Fibroblast of lung (primary cell): ENCODE measurements around the gene FAM118A.

Experiments used
- CTCF ChIP-seq, 2 donors: IDR thresholded peaks in 1 of 2; conservative IDR thresholded peaks in 1 of 2; 1 replicate in 1 of 2; 2 replicates in 1 of 2; pipeline ENCODE4 v1.5.1; 2011 to 2012; ENCODE audit warnings: low read length in 2 of 2, control low read depth in 1 of 2, inconsistent platforms in 1 of 2, low read depth in 1 of 2, mild to moderate bottlenecking in 1 of 2
- EZH2 ChIP-seq: IDR thresholded peaks from 2 replicates; pipeline ENCODE4 v1.5.1; 2012; ENCODE audit warnings: low read length, control low read depth, mild to moderate bottlenecking; ENCODE audit errors: missing control alignments

- TF ChIP-seq CTCF (conservative IDR thresholded peaks at IDR 0.05 in 1 of 2, IDR thresholded peaks at IDR 0.05 in 1 of 2; ENCODE audit: low read depth in 1 of 2, low read length in 2 of 2), result no peak
- no peak for TF ChIP-seq EZH2
Measured at GRCh38 chr22:45336971-45337431, 27.3 kb downstream of the FAM118A start.
